Measurements from ENCODE around the gene MTUS2. TPM values are rescaled to one million over a fixed set of nuclear protein-coding genes. Genes with fewer than 3 reads are reported as not detected.

The MTUS2 gene
- total and polyA plus RNA-seq, 2 of the 8 experiments (the other 6 are each of a cell fraction or from before 2014, with no cell fraction given), result 0.18 to 0.80 TPM

- TF ChIP-seq CHD7 (IDR thresholded peaks at IDR 0.05; ENCODE audit: insufficient replicate concordance, low read length) (no peak), MAX (IDR thresholded peaks at IDR 0.05) (no peak), NRF1 (IDR thresholded peaks at IDR 0.05; ENCODE audit: low read depth, low read length) (no peak), RNF2 (IDR thresholded peaks at IDR 0.05; ENCODE audit: borderline replicate concordance, low read depth, low read length, missing control alignments, poor library complexity, severe bottlenecking) (no peak)
Observed at GRCh38 chr13:29310806-29311205, 490.7 kb downstream of the MTUS2 start (continued).
